Heart left ventricle (tissue), 13 donors: ENCODE measurements around the gene CLDN24.

Experiments
- CTCF ChIP-seq, 12 donors: fragments of 200-600 bp; sonication (generic) in 4 of 12; IDR thresholded peaks; one replicate each; pipeline versions ENCODE4 v1.5.0 to v1.8.0; 2018 to 2022; ENCODE audit warnings: antibody characterized with exemption in 12 of 12, mild to moderate bottlenecking in 5 of 12
- POLR2A ChIP-seq, 2 donors: fragments of 450-650 bp; IDR thresholded peaks; one replicate each; pipeline ENCODE4 v1.6.1; 2017; ENCODE audit warnings: antibody characterized with exemption in 2 of 2, mild to moderate bottlenecking in 2 of 2, moderate library complexity in 2 of 2
- donor health status: ischemic (EF 13 %, LVEDD 7.1; RV severe dilation, severe dysfunction).
- donor health status: DM: no; HTN: yes; CAD: no.
- donor health status: DM: no; HTN: no; CAD: no.
- donor health status: ischemic (EF 25% LVEDD 6.9; RV normal size, moderate dysfunction).
- donor health status: ischemic (EF 25% LVEDD 5.7; RV mildly dilated, moderate dysfunction).
- donor health status: ischemic (EF 35%, LVEDD 5.7; RV mildly dilated, moderate dysfunction).
- donor health status: nonischemic (EF 11% LVEDD 7.7; RV severe dilation, severe dysfunction).
- donor health status: DM: yes; HTN: yes; CAD: no.
- donor health status: PGD.
- donor health status: ischemic (EF 29% LVEDD 5.4; RV normal size, mild dysfunction).
- donor health status: nonischemic (EF 23%, LVEDD 6.1; RV moderate dilation, normal function).

- TF ChIP-seq CTCF (IDR thresholded peaks at IDR 0.05) (no peak), POLR2A (IDR thresholded peaks at IDR 0.05) (no peak)
These were observed 2.4 kb upstream of the CLDN24 start for GRCh38 chr4:183324619-183325018.
